NCI-H146 treated with DMSO at 0.1 percent for 48 hours (cell line): ENCODE data around the gene FBXO21.
A peak's percentile ranks its signal among the peaks of the same experiment; 100 is the strongest.
"Not testable (repeated sequence)": the region's sequence is repeated elsewhere in the genome, so short reads cannot be mapped to it uniquely, and the experiment has no call there.

Source experiments
- DNase-seq: peaks from one replicate; lab custom pipeline; 2025; ENCODE audit not compliant: unreplicated experiment; lab: John Stamatoyannopoulos, UW

The FBXO21 gene

GRCh38 chr12:117190210-117190781, at the start of gene FBXO21:
Gene FBXO21, minus strand, starts transcription at chr12:117190470. Its CDS starts 14 bp downstream, at chr12:117190456.
- peak; percentile 79 for DNase-seq

GRCh38 chr12:117236456-117237001, 46.3 kb upstream of the FBXO21 start:
- peak; percentile 24 for DNase-seq

- no peak for DNase-seq
These were observed 45.0 kb upstream of the FBXO21 start for GRCh38 chr12:117235261-117235660.

- DNase-seq, result no peak
These were observed 44.2 kb upstream of the FBXO21 start for GRCh38 chr12:117234441-117234840.

GRCh38 chr12:117231750-117232149, 41.5 kb upstream of the FBXO21 start:
- no peak for DNase-seq

- no peak for DNase-seq
These were observed 38.0 kb upstream of the FBXO21 start for GRCh38 chr12:117228239-117228638.

- DNase-seq, result no peak
These were observed 36.9 kb upstream of the FBXO21 start for GRCh38 chr12:117227000-117227653.

GRCh38 chr12:117226505-117226904, 36.2 kb upstream of the FBXO21 start:
- DNase-seq, result no peak

GRCh38 chr12:117225179-117225578, 34.9 kb upstream of the FBXO21 start:
- no peak for DNase-seq

- not testable (repeated sequence) for DNase-seq
These were observed 30.7 kb upstream of the FBXO21 start for GRCh38 chr12:117220947-117221346.

- DNase-seq, result no peak
These were observed 27.9 kb upstream of the FBXO21 start for GRCh38 chr12:117218149-117218548.

- no peak for DNase-seq
These were observed 26.4 kb upstream of the FBXO21 start for GRCh38 chr12:117216686-117217085.

GRCh38 chr12:117214797-117215196, 24.5 kb upstream of the FBXO21 start:
- DNase-seq, result no peak

- DNase-seq, result no peak
These were observed 23.1 kb upstream of the FBXO21 start for GRCh38 chr12:117213295-117213808.

- DNase-seq, result peak; percentile 26
These were observed 22.4 kb upstream of the FBXO21 start for GRCh38 chr12:117212563-117213190.

- no peak for DNase-seq
These were observed 20.1 kb upstream of the FBXO21 start for GRCh38 chr12:117210266-117210918.

- DNase-seq, result no peak
These were observed 19.4 kb upstream of the FBXO21 start for GRCh38 chr12:117209626-117210025.

- no peak for DNase-seq
These were observed 18.7 kb upstream of the FBXO21 start for GRCh38 chr12:117208811-117209455.

GRCh38 chr12:117208206-117208605, 17.9 kb upstream of the FBXO21 start:
- DNase-seq, result no peak

- no peak for DNase-seq
These were observed 17.4 kb upstream of the FBXO21 start for GRCh38 chr12:117207675-117208074.

- no peak for DNase-seq
These were observed 12.3 kb upstream of the FBXO21 start for GRCh38 chr12:117202556-117202955.
